NCI-H82 (cell line): Measurements from ENCODE around the gene GLOD5.

Experiments
- DNase-seq: peaks from one replicate; lab custom pipeline; 2025; lab: John Stamatoyannopoulos, UW

Gene GLOD5

GRCh38 chrX:48754238-48754637, 7.3 kb upstream of the GLOD5 start:
- no peak for DNase-seq

- no peak for DNase-seq
Measured at GRCh38 chrX:48769230-48769629, 7.7 kb downstream of the GLOD5 start.

GRCh38 chrX:48770296-48770695, 8.7 kb downstream of the GLOD5 start:
- no peak for DNase-seq

- DNase-seq = no peak
Measured at GRCh38 chrX:48772602-48773001, 11.1 kb downstream of the GLOD5 start.

GRCh38 chrX:48776818-48777439, 15.4 kb downstream of the GLOD5 start:
- no peak for DNase-seq

GRCh38 chrX:48779399-48779798, 17.9 kb downstream of the GLOD5 start:
- DNase-seq = peak; percentile 19

- DNase-seq = no peak
Measured at GRCh38 chrX:48781705-48782104, 20.2 kb downstream of the GLOD5 start.

- no peak for DNase-seq
Measured at GRCh38 chrX:48782216-48782615, 20.7 kb downstream of the GLOD5 start.

GRCh38 chrX:48782795-48783194, 21.2 kb downstream of the GLOD5 start:
- DNase-seq = no peak

GRCh38 chrX:48784726-48785125, 23.2 kb downstream of the GLOD5 start:
- no peak for DNase-seq

- DNase-seq = no peak
Measured at GRCh38 chrX:48785186-48785539, 23.6 kb downstream of the GLOD5 start.

- DNase-seq = no peak
Measured at GRCh38 chrX:48785540-48786214, 24.1 kb downstream of the GLOD5 start.

- DNase-seq = no peak
Measured at GRCh38 chrX:48786341-48786800, 24.8 kb downstream of the GLOD5 start, which contains the start of gene GATA1. GATA1 (plus strand) TSS chrX:48786590; CDS start chrX:48791110, 4,520 bp downstream.

- DNase-seq = no peak
Measured at GRCh38 chrX:48786825-48787504, 25.4 kb downstream of the GLOD5 start.

- no peak for DNase-seq
Measured at GRCh38 chrX:48787505-48788443, 26.2 kb downstream of the GLOD5 start.

GRCh38 chrX:48789366-48790220, 28.0 kb downstream of the GLOD5 start:
- no peak for DNase-seq

GRCh38 chrX:48790477-48790876, 28.9 kb downstream of the GLOD5 start:
- no peak for DNase-seq

GRCh38 chrX:48791063-48791820, 29.7 kb downstream of the GLOD5 start:
- DNase-seq = no peak

- DNase-seq = no peak
Measured at GRCh38 chrX:48792219-48792618, 30.7 kb downstream of the GLOD5 start.

- DNase-seq = no peak
Measured at GRCh38 chrX:48793935-48794334, 32.4 kb downstream of the GLOD5 start.
